IMR-90 (cell line): ENCODE results near the gene IFI27L2. TPM values are rescaled to one million over a fixed set of nuclear protein-coding genes. Genes with fewer than 3 reads are reported as not detected.
A peak's percentile ranks its signal among the peaks of the same experiment; 100 is the strongest.

Source experiments
- ATAC-seq: fragments of 200-7000 bp; cut with Tn5 transposase; 2 replicates; pipeline ENCODE4 v1.9.1; 2020; ENCODE audit warnings: low read depth, mild to moderate bottlenecking, moderate library complexity
- BruUV-seq: library from RNA; stranded (reverse); fragments of 400-500 nt; replicated peaks from 2 replicates; lab custom pipeline; 2021; lab: Mats Ljungman, UMichigan
- CTCF ChIA-PET: fragments of 300-600 bp; formaldehyde crosslinking; extraction: SDS; loops from one replicate; lab custom pipeline; 2021; ENCODE audit warnings: antibody characterized with exemption; lab: Yijun Ruan, JAX
- POLR2A ChIA-PET: fragments of 300-600 bp; sonication (Branson Sonifier 250); formaldehyde crosslinking; loops from one replicate; lab custom pipeline; 2022; ENCODE audit warnings: antibody characterized with exemption; ENCODE audit not compliant: unreplicated experiment; lab: Charles Lee
- DNase-seq: peaks from one replicate; pipeline ENCODE4 v3.0.0; 2013
- H2AFZ ChIP-seq: replicated peaks from 2 replicates; pipeline ENCODE3; 2013; ENCODE audit warnings: low read length, mild to moderate bottlenecking; ENCODE audit not compliant: poor library complexity
- H2AK5ac ChIP-seq: 2 replicates; pipeline ENCODE4 v1.6.1; 2013; ENCODE audit warnings: low read depth, low read length, inconsistent platforms
- H2AK9ac ChIP-seq: replicated peaks from 2 replicates; pipeline ENCODE3; 2013; ENCODE audit warnings: mild to moderate bottlenecking, low read depth, low read length, moderate library complexity; ENCODE audit not compliant: poor library complexity
- H2BK120ac ChIP-seq: 2 replicates; pipeline ENCODE4 v1.6.1; 2013; ENCODE audit warnings: low read depth, low read length, inconsistent platforms
- H2BK15ac ChIP-seq: 3 replicates; pipeline ENCODE4 v1.6.1; 2013; ENCODE audit warnings: low read depth, low read length, inconsistent platforms
- H2BK20ac ChIP-seq: 2 replicates; pipeline ENCODE4 v1.6.1; 2013; ENCODE audit warnings: low read depth, mild to moderate bottlenecking, inconsistent platforms, low read length, moderate library complexity
- H2BK5ac ChIP-seq: 2 replicates; pipeline ENCODE4 v1.6.1; 2013; ENCODE audit warnings: mild to moderate bottlenecking, low read depth, low read length, inconsistent platforms; ENCODE audit not compliant: poor library complexity, severe bottlenecking
- H3K14ac ChIP-seq: replicated peaks from 2 replicates; pipeline ENCODE4 v1.6.1; 2013; ENCODE audit warnings: low read depth, low read length, inconsistent platforms
- H3K18ac ChIP-seq: 2 replicates; pipeline ENCODE4 v1.6.1; 2013; ENCODE audit warnings: low read depth, low read length, control low read depth
- H3K23ac ChIP-seq: 2 replicates; pipeline ENCODE4 v1.6.1; 2013; ENCODE audit warnings: low read depth, low read length, inconsistent platforms
- H3K27ac ChIP-seq: 2 replicates; pipeline ENCODE4 v1.5.1; 2013; ENCODE audit warnings: mild to moderate bottlenecking, control low read depth, low read length; ENCODE audit not compliant: insufficient read depth
- H3K27me3 ChIP-seq: 2 replicates; pipeline ENCODE4 v1.6.1; 2013; ENCODE audit warnings: low read length; ENCODE audit not compliant: control insufficient read depth, insufficient read depth
- H3K36me3 ChIP-seq: 2 replicates; pipeline ENCODE4 v1.6.1; 2013; ENCODE audit warnings: low read length, mixed read lengths; ENCODE audit not compliant: control insufficient read depth, insufficient read depth
- H3K4ac ChIP-seq: 2 replicates; pipeline ENCODE4 v1.6.1; 2013; ENCODE audit warnings: low read depth, low read length, inconsistent platforms
- H3K4me1 ChIP-seq: 2 replicates; pipeline ENCODE4 v1.6.1; 2013; ENCODE audit warnings: low read length, mixed read lengths; ENCODE audit not compliant: control insufficient read depth, insufficient read depth
- H3K4me2 ChIP-seq: 2 replicates; pipeline ENCODE4 v1.6.1; 2013; ENCODE audit warnings: low read depth, mild to moderate bottlenecking, control low read depth, low read length, moderate library complexity
- H3K4me3 ChIP-seq: 2 replicates; pipeline ENCODE4 v1.5.1; 2013; ENCODE audit warnings: low read depth, mild to moderate bottlenecking, control low read depth, low read length, moderate library complexity; ENCODE audit not compliant: insufficient read depth
- H3K56ac ChIP-seq: 2 replicates; pipeline ENCODE4 v1.6.1; 2013; ENCODE audit warnings: low read length, inconsistent platforms; ENCODE audit not compliant: insufficient read depth; ENCODE audit errors: extremely low read depth
- H3K79me1 ChIP-seq, 2 experiments: 2 replicates each; pipeline ENCODE4 v1.6.1; 2013; ENCODE audit warnings: low read length in 2 of 2, inconsistent platforms in 1 of 2, low read depth in 1 of 2
- H3K9ac ChIP-seq: 2 replicates; pipeline ENCODE4 v1.6.1; 2013; ENCODE audit warnings: low read depth, low read length, control low read depth
- H3K9me1 ChIP-seq: 2 replicates; pipeline ENCODE4 v1.6.1; 2013; ENCODE audit warnings: low read length, inconsistent platforms; ENCODE audit not compliant: insufficient read depth
- H3K9me3 ChIP-seq: 2 replicates; pipeline ENCODE4 v1.6.1; 2013; ENCODE audit warnings: low read length; ENCODE audit not compliant: control insufficient read depth, insufficient read depth
- H4K20me1 ChIP-seq: 2 replicates; pipeline ENCODE4 v1.6.1; 2013; ENCODE audit warnings: low read length, inconsistent platforms; ENCODE audit not compliant: insufficient read depth
- H4K5ac ChIP-seq: 2 replicates; pipeline ENCODE4 v1.6.1; 2013; ENCODE audit warnings: mild to moderate bottlenecking, low read depth, low read length, control low read depth
- H4K8ac ChIP-seq, 2 experiments: 2 replicates each; pipeline ENCODE4 v1.6.1; 2013; ENCODE audit warnings: low read depth in 2 of 2, low read length in 2 of 2, control low read depth in 1 of 2, inconsistent platforms in 1 of 2
- H4K91ac ChIP-seq: 2 replicates; pipeline ENCODE4 v1.6.1; 2013; ENCODE audit warnings: low read depth, low read length, inconsistent platforms; ENCODE audit not compliant: insufficient read depth
- BHLHE40 ChIP-seq: fragments of 150-350 bp; IDR thresholded peaks from 2 replicates; pipeline ENCODE4 v1.6.1; 2016; ENCODE audit warnings: mild to moderate bottlenecking, low read depth, low read length
- CEBPB ChIP-seq: IDR thresholded peaks from 2 replicates; pipeline ENCODE4 v1.6.1; 2012; ENCODE audit warnings: low read depth, low read length, improper control_type of control experiment
- CHD1 ChIP-seq: IDR thresholded peaks from 2 replicates; pipeline ENCODE4 v1.6.1; 2012; ENCODE audit warnings: low read depth, low read length, improper control_type of control experiment
- FOS ChIP-seq: fragments of 150-350 bp; IDR thresholded peaks from 2 replicates; pipeline ENCODE4 v1.6.1; 2016; ENCODE audit warnings: low read depth, low read length
- MAFK ChIP-seq: IDR thresholded peaks from 2 replicates; pipeline ENCODE4 v1.6.1; 2012; ENCODE audit warnings: low read depth, low read length, improper control_type of control experiment
- MXI1 ChIP-seq: IDR thresholded peaks from 2 replicates; pipeline ENCODE4 v1.6.1; 2012; ENCODE audit warnings: low read depth, mild to moderate bottlenecking, low read length, moderate library complexity, borderline replicate concordance
- NFE2L2 ChIP-seq: fragments of 150-350 bp; IDR thresholded peaks from 2 replicates; pipeline ENCODE4 v1.6.1; 2016; ENCODE audit warnings: low read depth, mild to moderate bottlenecking, low read length
- POLR2A ChIP-seq: IDR thresholded peaks from 2 replicates; pipeline ENCODE4 v1.6.1; 2012; ENCODE audit warnings: mild to moderate bottlenecking, low read depth, low read length
- RAD21 ChIP-seq: IDR thresholded peaks from 2 replicates; pipeline ENCODE4 v1.6.1; 2012; ENCODE audit warnings: low read length, improper control_type of control experiment
- RCOR1 ChIP-seq: IDR thresholded peaks from 2 replicates; pipeline ENCODE4 v1.6.1; 2012; ENCODE audit warnings: mild to moderate bottlenecking, low read length, improper control_type of control experiment; ENCODE audit not compliant: insufficient replicate concordance
- RFX5 ChIP-seq: IDR thresholded peaks from 2 replicates; pipeline ENCODE4 v1.8.0; 2012; ENCODE audit warnings: low read depth, mild to moderate bottlenecking, low read length, moderate library complexity
- SMC3 ChIP-seq: fragments of 150-350 bp; IDR thresholded peaks from 2 replicates; pipeline ENCODE4 v1.6.1; 2016; ENCODE audit warnings: low read depth, mild to moderate bottlenecking, antibody characterized with exemption, low read length, moderate library complexity
- WGBS, 2 experiments: methylation state at CpG; one replicate each; pipeline versions ENCODE4 v1.1.5 to v1.1.7; 2013; ENCODE audit warnings: missing lambda C conversion rate in 2 of 2; ENCODE audit not compliant: insufficient read length in 1 of 2; ENCODE audit errors: extremely low coverage in 2 of 2; 5-methylcytosine and 5-hydroxymethylcytosine counted together
- dilution Hi-C: fragments of 300-500 bp; cut with HindIII; formaldehyde crosslinking; loops from one replicate; pipeline ENCODE4 v1.14.3; 2018; ENCODE audit warnings: low sequenced_read_pairs; ENCODE audit not compliant: unreplicated experiment
- in situ Hi-C: fragments of 300-500 bp; cut with MboI; formaldehyde crosslinking; loops from 3 replicates; pipeline ENCODE4 v1.14.3; 2019; ENCODE audit warnings: low sequenced_read_pairs, inconsistent platforms, mixed read lengths
- intact Hi-C: fragments of 100-400 bp; cut with micrococcal nuclease; formaldehyde crosslinking; loops from 2 replicates; pipeline ENCODE4 v1.10.0; 2022
- polyA plus RNA-seq, 3 experiments: library from polyadenylated mRNA; depleted of rRNA; stranded (reverse); fragments of >200 nt; gene quantifications; 2 replicates each; pipeline ENCODE4 v1.2.3, GENCODE V29; 2012; ENCODE audit warnings: low replicate concordance in 1 of 3
- total RNA-seq: library from RNA; depleted of rRNA; stranded (reverse); fragments of >200 nt; gene quantifications from 2 replicates; pipeline ENCODE4 v1.2.3, GENCODE V29; 2012
- TF ChIP-seq, protein P1 (sequence below): conservative IDR thresholded peaks from 2 replicates; pipeline ENCODE4 v1.5.1; 2012; ENCODE audit warnings: mild to moderate bottlenecking, low read depth, low read length, improper control_type of control experiment
- TF ChIP-seq, protein P2 (sequence below): fragments of 150-350 bp; IDR thresholded peaks from 2 replicates; pipeline ENCODE4 v1.6.1; 2017; ENCODE audit warnings: mild to moderate bottlenecking, antibody characterized with exemption, low read length, low read depth
- TF ChIP-seq, protein P3 (sequence below): fragments of 150-350 bp; IDR thresholded peaks from 2 replicates; pipeline ENCODE4 v1.6.1; 2016; ENCODE audit warnings: low read depth, mild to moderate bottlenecking, low read length, moderate library complexity, borderline replicate concordance

Gene IFI27L2
- total and polyA plus RNA-seq, 2 of the 4 experiments (the other 2 are of a cell fraction), result 43.0 to 187 TPM

DNA sequence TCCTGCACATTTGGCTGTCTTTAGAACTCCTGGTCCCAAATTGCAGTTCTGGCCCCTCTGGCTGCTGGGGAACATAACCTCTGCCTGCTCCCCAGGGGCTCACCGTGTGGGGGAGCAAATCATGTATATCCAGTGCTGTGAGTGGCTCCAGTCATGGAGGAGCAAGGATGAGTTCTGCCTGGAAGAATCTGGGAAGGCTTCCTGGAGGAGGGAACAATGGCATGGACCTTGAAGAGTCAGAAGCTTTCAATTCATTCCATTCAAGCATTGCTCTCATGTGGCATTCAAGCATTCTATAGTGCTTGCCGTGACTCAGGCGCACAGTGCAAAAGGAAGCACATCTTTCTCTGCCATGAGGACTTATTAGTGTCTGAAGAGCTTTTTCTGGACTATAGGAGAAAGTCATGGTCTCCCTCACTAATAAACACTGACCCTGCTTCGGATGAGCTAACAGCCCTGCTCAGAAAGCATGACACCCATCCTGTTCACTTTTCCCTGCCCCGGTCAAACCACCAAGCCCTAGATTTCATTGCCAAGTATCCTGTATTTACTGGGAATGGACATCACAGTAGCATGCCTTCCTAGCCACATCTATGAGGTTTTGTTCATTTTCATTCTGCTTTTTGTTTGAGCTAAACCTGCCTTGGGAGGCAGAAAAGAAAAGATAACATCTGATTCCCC, 15.4 kb downstream of the IFI27L2 start:
- WGBS, 2 experiments, result 48% methylated on average over 2 of the region's 5 CpGs; no CpG with 5 or more reads in 1 of the 2 experiments
- H4K8ac ChIP-seq, result no peak overlapping the region
- H4K5ac ChIP-seq, result no peak overlapping the region
- DNase-seq (peak; percentile 31), ATAC-seq (0 out of 2 replicates have a peak, but pooled peaks have one; percentile 15)
- no peak overlapping the region for H2AK9ac ChIP-seq
- H3K18ac ChIP-seq, result no peak overlapping the region
- no peak overlapping the region for H3K27ac ChIP-seq
- H3K56ac ChIP-seq, result no peak overlapping the region
- ChIA-PET CTCF (interaction anchor here (1.5 to 2.0 kb wide), 2 partner anchors 18 to 23 kb away, joined by 5 to 6 read pairs; no protein-coding TSS in a partner anchor), POLR2A (no interaction called here)
- no peak overlapping the region for H4K91ac ChIP-seq
- in situ Hi-C loops (no loop called here), intact Hi-C loops (no loop called here), dilution Hi-C loops (no loop called here)
- H3K79me1 ChIP-seq, result no peaks in the 10 kb centered on the region
- H2AK5ac ChIP-seq, result no peak overlapping the region
- no peaks in the 10 kb centered on the region for H3K36me3 ChIP-seq
- no peaks in the 10 kb centered on the region for H4K20me1 ChIP-seq
- no peak overlapping the region for H2BK20ac ChIP-seq
- 0 out of 2 replicates have a peak, but pooled peaks cover 3% of the 10 kb centered on the region for H3K9me1 ChIP-seq
- BruUV-seq, result no TSS peak
- no peaks in the 10 kb centered on the region for H3K4me1 ChIP-seq
- no peak overlapping the region for H3K23ac ChIP-seq
- H3K27me3 ChIP-seq, result peaks cover 13% of the 10 kb centered on the region; the same call in 1 of the 2 replicates
- H3K4me3 ChIP-seq, result no peak overlapping the region
- no peak overlapping the region for H3K9ac ChIP-seq
- no peak overlapping the region for H2BK15ac ChIP-seq
- H3K9me3 ChIP-seq, result no peaks in the 10 kb centered on the region
- H2AFZ ChIP-seq, result no peak overlapping the region
- H2BK5ac ChIP-seq, result no peak overlapping the region
- H2BK120ac ChIP-seq, result no peak overlapping the region
- H3K4ac ChIP-seq, result no peak overlapping the region
- H3K14ac ChIP-seq, result no peak overlapping the region
- H3K4me2 ChIP-seq, result no peak overlapping the region
- no peak for TF ChIP-seq MXI1
- TF ChIP-seq, protein P1, sequence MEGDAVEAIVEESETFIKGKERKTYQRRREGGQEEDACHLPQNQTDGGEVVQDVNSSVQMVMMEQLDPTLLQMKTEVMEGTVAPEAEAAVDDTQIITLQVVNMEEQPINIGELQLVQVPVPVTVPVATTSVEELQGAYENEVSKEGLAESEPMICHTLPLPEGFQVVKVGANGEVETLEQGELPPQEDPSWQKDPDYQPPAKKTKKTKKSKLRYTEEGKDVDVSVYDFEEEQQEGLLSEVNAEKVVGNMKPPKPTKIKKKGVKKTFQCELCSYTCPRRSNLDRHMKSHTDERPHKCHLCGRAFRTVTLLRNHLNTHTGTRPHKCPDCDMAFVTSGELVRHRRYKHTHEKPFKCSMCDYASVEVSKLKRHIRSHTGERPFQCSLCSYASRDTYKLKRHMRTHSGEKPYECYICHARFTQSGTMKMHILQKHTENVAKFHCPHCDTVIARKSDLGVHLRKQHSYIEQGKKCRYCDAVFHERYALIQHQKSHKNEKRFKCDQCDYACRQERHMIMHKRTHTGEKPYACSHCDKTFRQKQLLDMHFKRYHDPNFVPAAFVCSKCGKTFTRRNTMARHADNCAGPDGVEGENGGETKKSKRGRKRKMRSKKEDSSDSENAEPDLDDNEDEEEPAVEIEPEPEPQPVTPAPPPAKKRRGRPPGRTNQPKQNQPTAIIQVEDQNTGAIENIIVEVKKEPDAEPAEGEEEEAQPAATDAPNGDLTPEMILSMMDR, result no peak
- no peak for TF ChIP-seq SMC3
- TF ChIP-seq, protein P2, sequence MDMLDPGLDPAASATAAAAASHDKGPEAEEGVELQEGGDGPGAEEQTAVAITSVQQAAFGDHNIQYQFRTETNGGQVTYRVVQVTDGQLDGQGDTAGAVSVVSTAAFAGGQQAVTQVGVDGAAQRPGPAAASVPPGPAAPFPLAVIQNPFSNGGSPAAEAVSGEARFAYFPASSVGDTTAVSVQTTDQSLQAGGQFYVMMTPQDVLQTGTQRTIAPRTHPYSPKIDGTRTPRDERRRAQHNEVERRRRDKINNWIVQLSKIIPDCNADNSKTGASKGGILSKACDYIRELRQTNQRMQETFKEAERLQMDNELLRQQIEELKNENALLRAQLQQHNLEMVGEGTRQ, result no peak
- no peak for TF ChIP-seq RAD21
- no peak for TF ChIP-seq MAFK
- TF ChIP-seq BHLHE40, result no peak
- no peak for TF ChIP-seq RFX5
- TF ChIP-seq RCOR1, result no peak
- TF ChIP-seq FOS, result no peak
- no peak for TF ChIP-seq CHD1
- TF ChIP-seq CEBPB, result no peak
- TF ChIP-seq NFE2L2, result no peak
- no peak for TF ChIP-seq POLR2A
- TF ChIP-seq, protein P3, sequence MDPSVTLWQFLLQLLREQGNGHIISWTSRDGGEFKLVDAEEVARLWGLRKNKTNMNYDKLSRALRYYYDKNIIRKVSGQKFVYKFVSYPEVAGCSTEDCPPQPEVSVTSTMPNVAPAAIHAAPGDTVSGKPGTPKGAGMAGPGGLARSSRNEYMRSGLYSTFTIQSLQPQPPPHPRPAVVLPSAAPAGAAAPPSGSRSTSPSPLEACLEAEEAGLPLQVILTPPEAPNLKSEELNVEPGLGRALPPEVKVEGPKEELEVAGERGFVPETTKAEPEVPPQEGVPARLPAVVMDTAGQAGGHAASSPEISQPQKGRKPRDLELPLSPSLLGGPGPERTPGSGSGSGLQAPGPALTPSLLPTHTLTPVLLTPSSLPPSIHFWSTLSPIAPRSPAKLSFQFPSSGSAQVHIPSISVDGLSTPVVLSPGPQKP, result no peak
